Mesenchymal stem cell (in vitro differentiated cells and primary cell): ENCODE results near the gene CEBPE.
A peak's percentile ranks its signal among the peaks of the same experiment; 100 is the strongest.

Experiments used
- DNase-seq: peaks from one replicate; pipeline ENCODE4 v3.0.0-alpha.2; 2013
- H2AFZ ChIP-seq: one replicate; pipeline ENCODE4 v1.6.1; 2013; ENCODE audit warnings: low read depth, mild to moderate bottlenecking, control low read depth, inconsistent platforms, low read length, moderate library complexity
- H2AK5ac ChIP-seq: 2 replicates; pipeline ENCODE4 v1.6.1; 2013; ENCODE audit warnings: low read length, moderate library complexity, mild to moderate bottlenecking, inconsistent platforms; ENCODE audit not compliant: severe bottlenecking
- H2BK120ac ChIP-seq: one replicate; pipeline ENCODE4 v1.6.1; 2013; ENCODE audit warnings: low read depth, mild to moderate bottlenecking, inconsistent platforms, low read length, moderate library complexity
- H2BK12ac ChIP-seq, 2 experiments: one replicate each; pipeline ENCODE4 v1.6.1; 2013; ENCODE audit warnings: inconsistent platforms in 2 of 2, low read length in 2 of 2, mild to moderate bottlenecking in 2 of 2, moderate library complexity in 2 of 2, control low read depth in 1 of 2
- H2BK15ac ChIP-seq: one replicate; pipeline ENCODE4 v1.6.1; 2013; ENCODE audit warnings: mild to moderate bottlenecking, low read depth, inconsistent platforms; ENCODE audit not compliant: poor library complexity, severe bottlenecking
- H2BK5ac ChIP-seq: 2 replicates; pipeline ENCODE4 v1.6.1; 2013; ENCODE audit warnings: low read depth, mild to moderate bottlenecking, low read length, control low read depth, inconsistent platforms; ENCODE audit not compliant: poor library complexity, severe bottlenecking
- H3K14ac ChIP-seq, 2 experiments: one replicate each; pipeline ENCODE4 v1.6.1; 2013; ENCODE audit warnings: inconsistent platforms in 2 of 2, low read length in 2 of 2, control low read depth in 1 of 2, mild to moderate bottlenecking in 1 of 2, moderate library complexity in 1 of 2
- H3K18ac ChIP-seq, 2 experiments: one replicate each; pipeline ENCODE4 v1.6.1; 2013; ENCODE audit warnings: inconsistent platforms in 2 of 2, low read length in 2 of 2, control low read depth in 1 of 2, low read depth in 1 of 2, mild to moderate bottlenecking in 1 of 2
- H3K23ac ChIP-seq, 2 experiments: one replicate each; pipeline ENCODE4 v1.6.1; 2013; ENCODE audit warnings: inconsistent platforms in 2 of 2, low read length in 2 of 2, mild to moderate bottlenecking in 2 of 2, moderate library complexity in 2 of 2, control low read depth in 1 of 2
- H3K27ac ChIP-seq: 2 replicates; pipeline ENCODE4 v1.5.1; 2013; ENCODE audit warnings: mild to moderate bottlenecking, moderate library complexity, low read length, control low read depth, inconsistent platforms; ENCODE audit not compliant: poor library complexity, severe bottlenecking
- H3K27me3 ChIP-seq, 2 experiments: 2 replicates each; pipeline versions ENCODE4 v1.6.1 to v1.7.0; 2013; ENCODE audit warnings: low read length in 2 of 2, mild to moderate bottlenecking in 2 of 2, moderate library complexity in 2 of 2, control low read depth in 1 of 2, inconsistent platforms in 1 of 2; ENCODE audit not compliant: control insufficient read depth in 1 of 2, insufficient read depth in 1 of 2
- H3K36me3 ChIP-seq, 2 experiments: 2 replicates each; pipeline versions ENCODE4 v1.6.1 to v1.7.0; 2013; ENCODE audit warnings: low read length in 2 of 2, control low read depth in 1 of 2, inconsistent platforms in 1 of 2, low read depth in 1 of 2, mild to moderate bottlenecking in 1 of 2; ENCODE audit not compliant: insufficient read depth in 2 of 2, control insufficient read depth in 1 of 2
- H3K4ac ChIP-seq, 2 experiments: one replicate each; pipeline ENCODE4 v1.6.1; 2013; ENCODE audit warnings: inconsistent platforms in 2 of 2, low read length in 2 of 2, mild to moderate bottlenecking in 2 of 2, moderate library complexity in 2 of 2, control low read depth in 1 of 2, low read depth in 1 of 2
- H3K4me1 ChIP-seq: 2 replicates; pipeline ENCODE4 v1.6.1; 2013; ENCODE audit warnings: low read depth, low read length, control low read depth; ENCODE audit not compliant: control insufficient read depth, insufficient read depth
- H3K4me2 ChIP-seq: 2 replicates; pipeline ENCODE4 v1.6.1; 2013; ENCODE audit warnings: low read length, mild to moderate bottlenecking, inconsistent platforms; ENCODE audit not compliant: poor library complexity, severe bottlenecking
- H3K4me3 ChIP-seq, 2 experiments: 2 replicates each; pipeline versions ENCODE4 v1.5.1 to v1.7.0; 2013; ENCODE audit warnings: low read length in 2 of 2, mild to moderate bottlenecking in 2 of 2, control low read depth in 1 of 2, low read depth in 1 of 2; ENCODE audit not compliant: insufficient read depth in 1 of 2
- H3K79me1 ChIP-seq: replicated peaks from 2 replicates; pipeline ENCODE4 v1.6.1; 2013; ENCODE audit warnings: mild to moderate bottlenecking, control low read depth, low read length, inconsistent platforms; ENCODE audit not compliant: poor library complexity, severe bottlenecking
- H3K9ac ChIP-seq: 2 replicates; pipeline ENCODE4 v1.7.0; 2013; ENCODE audit warnings: mild to moderate bottlenecking, low read length, moderate library complexity
- H3K9me3 ChIP-seq: 2 replicates; pipeline ENCODE4 v1.7.0; 2013; ENCODE audit warnings: mild to moderate bottlenecking, low read length; ENCODE audit not compliant: control insufficient read depth
- H4K8ac ChIP-seq: one replicate; pipeline ENCODE4 v1.6.1; 2013; ENCODE audit warnings: inconsistent platforms, mild to moderate bottlenecking, low read length, moderate library complexity
- H4K91ac ChIP-seq: one replicate; pipeline ENCODE4 v1.6.1; 2013; ENCODE audit warnings: mild to moderate bottlenecking, low read length, inconsistent platforms
- WGBS: methylation state at CpG from one replicate; pipeline ENCODE4 v1.1.7; 2013; ENCODE audit warnings: mixed read lengths; 5-methylcytosine and 5-hydroxymethylcytosine counted together

The CEBPE gene

GRCh38 chr14:23139874-23140273 lies 20.8 kb upstream of the CEBPE start:
- Histone ChIP-seq H3K14ac (no peak overlapping the region), H2BK5ac (no peak overlapping the region), H4K8ac (no peak overlapping the region), H2BK12ac (no peak overlapping the region), H2BK120ac (no peak overlapping the region), H3K27ac (no peak overlapping the region), H3K27me3 (peaks cover 0 to 14% of the 10 kb centered on the region in 2 experiments), H3K4me3 (no peak overlapping the region), H3K18ac (no peak overlapping the region), H3K36me3 (peaks cover 0 to 64% of the 10 kb centered on the region in 2 experiments), H3K9ac (no peak overlapping the region), H2AK5ac (no peak overlapping the region), H3K4me2 (no peak overlapping the region), H3K4me1 (no peaks in the 10 kb centered on the region), H3K9me3 (no peaks in the 10 kb centered on the region), H3K23ac (no peak overlapping the region), H2BK15ac (no peak overlapping the region), H2AFZ (no peak overlapping the region), H3K4ac (no peak overlapping the region), H3K79me1 (no peaks in the 10 kb centered on the region), H4K91ac (no peak overlapping the region)
- DNase-seq, result no peak
- WGBS, result 85% methylated on average over 2 of the region's 2 CpGs

DNA sequence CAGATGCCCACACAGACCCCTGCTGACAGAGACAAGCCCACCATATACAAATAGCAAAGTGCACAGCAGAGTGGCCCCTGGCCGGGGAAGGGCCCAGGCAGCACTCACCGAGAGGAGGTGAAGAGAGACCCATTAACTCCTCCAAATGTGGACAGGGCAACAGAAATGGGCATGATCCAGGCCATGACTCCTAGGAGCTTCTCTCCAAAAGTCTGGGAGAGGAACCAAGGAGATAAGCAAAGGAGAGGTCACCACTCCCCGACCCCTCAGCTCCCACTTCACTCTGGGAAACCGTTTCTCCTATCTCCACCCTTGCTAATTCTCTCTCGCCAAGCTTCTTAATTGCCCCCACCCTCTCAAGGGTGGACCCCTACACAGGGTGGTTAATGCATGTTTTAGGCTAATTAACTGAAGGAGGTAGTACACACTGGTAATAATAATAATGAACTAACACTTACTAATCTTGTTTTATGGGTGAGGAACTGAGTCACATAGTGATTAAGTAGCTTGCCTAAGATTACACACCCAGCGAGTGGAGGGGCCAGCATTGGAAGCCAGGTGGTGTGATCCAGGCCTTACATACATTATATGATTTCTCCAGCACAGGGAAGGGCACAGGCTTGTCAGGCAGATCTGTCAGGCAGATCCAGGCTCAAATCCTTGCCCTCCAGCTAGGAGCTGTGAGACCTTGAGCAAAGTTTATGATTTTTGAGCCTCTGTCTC lies 18.9 kb upstream of the CEBPE start:
- Histone ChIP-seq H2BK12ac (no peak overlapping the region), H3K23ac (no peak overlapping the region), H2BK5ac (no peak overlapping the region), H3K79me1 (no peaks in the 10 kb centered on the region), H3K4me3 (no peak overlapping the region), H4K8ac (no peak overlapping the region), H3K14ac (no peak overlapping the region), H2BK120ac (no peak overlapping the region), H3K27me3 (peaks cover 0 to 9% of the 10 kb centered on the region in 2 experiments), H3K4me1 (no peaks in the 10 kb centered on the region), H2AFZ (no peak overlapping the region), H3K9me3 (no peaks in the 10 kb centered on the region), H3K9ac (peak overlapping the region; percentile 44), H3K36me3 (peaks cover 0 to 60% of the 10 kb centered on the region in 2 experiments), H3K4ac (no peak overlapping the region), H4K91ac (no peak overlapping the region), H2AK5ac (no peak overlapping the region), H2BK15ac (no peak overlapping the region), H3K4me2 (no peak overlapping the region), H3K18ac (no peak overlapping the region), H3K27ac (no peak overlapping the region)
- no peak for DNase-seq
- 76% methylated on average over 3 of the region's 6 CpGs for WGBS

DNA sequence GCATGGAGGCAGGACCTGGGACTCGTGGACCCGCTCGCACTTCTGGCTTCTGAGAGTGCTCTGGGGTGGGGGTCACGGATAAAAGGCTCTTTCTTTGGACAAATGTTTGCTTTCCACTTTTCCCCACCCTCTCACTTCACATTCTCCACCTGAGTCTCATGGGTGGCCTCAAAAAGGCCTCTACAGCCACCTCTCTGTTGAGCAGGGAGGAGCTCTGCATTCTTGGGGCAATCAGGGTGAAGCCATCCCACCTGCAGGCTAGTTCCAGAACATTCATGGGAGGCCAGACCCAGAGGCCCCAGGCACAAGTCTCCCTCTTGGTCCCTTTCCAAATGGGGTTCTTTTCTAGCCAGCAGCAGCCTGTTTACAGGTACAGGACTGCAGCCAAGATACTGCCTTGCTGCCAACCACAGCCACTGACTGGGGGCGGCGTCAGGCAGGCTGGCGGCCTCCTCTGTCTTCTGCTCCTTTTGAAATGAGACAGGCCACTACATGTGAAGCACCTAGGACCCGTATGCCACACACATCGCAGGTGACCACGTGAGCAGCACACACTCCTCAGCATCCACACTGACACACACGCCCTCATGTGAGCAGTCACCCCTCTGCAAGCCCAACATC lies 18.2 kb upstream of the CEBPE start:
- Histone ChIP-seq H2BK5ac (no peak overlapping the region), H3K23ac (no peak overlapping the region), H3K27ac (no peak overlapping the region), H3K36me3 (peaks cover 0 to 57% of the 10 kb centered on the region in 2 experiments), H3K18ac (no peak overlapping the region), H3K9me3 (no peaks in the 10 kb centered on the region), H4K8ac (no peak overlapping the region), H3K9ac (no peak overlapping the region), H3K4me3 (no peak overlapping the region), H2AFZ (no peak overlapping the region), H3K4me1 (no peaks in the 10 kb centered on the region), H2AK5ac (no peak overlapping the region), H3K4ac (no peak overlapping the region), H3K79me1 (no peaks in the 10 kb centered on the region), H3K27me3 (peaks cover 0 to 5% of the 10 kb centered on the region in 2 experiments), H2BK12ac (no peak overlapping the region), H2BK15ac (no peak overlapping the region), H2BK120ac (no peak overlapping the region), H3K4me2 (no peak overlapping the region), H4K91ac (no peak overlapping the region), H3K14ac (no peak overlapping the region)
- 94% methylated on average over 9 of the region's 11 CpGs for WGBS
- DNase-seq, result no peak

GRCh38 chr14:23136566-23137133 lies 17.6 kb upstream of the CEBPE start:
- H2BK15ac ChIP-seq, result no peak overlapping the region
- WGBS, result 93% methylated on average over 16 of the region's 16 CpGs

More at GRCh38 chr14:23136566-23137133, 17.6 kb upstream of the CEBPE start:
- Histone ChIP-seq H3K9ac (no peak overlapping the region), H4K91ac (no peak overlapping the region), H3K23ac (no peak overlapping the region), H3K14ac (no peak overlapping the region), H2BK5ac (no peak overlapping the region), H3K36me3 (peaks cover 0 to 57% of the 10 kb centered on the region in 2 experiments), H3K4ac (no peak overlapping the region), H2BK120ac (no peak overlapping the region), H2BK12ac (no peak overlapping the region), H3K4me3 (no peak overlapping the region), H3K9me3 (no peaks in the 10 kb centered on the region), H3K18ac (no peak overlapping the region), H3K79me1 (no peaks in the 10 kb centered on the region), H3K4me2 (no peak overlapping the region), H3K27me3 (peaks cover 0 to 5% of the 10 kb centered on the region in 2 experiments), H3K27ac (no peak overlapping the region), H2AK5ac (no peak overlapping the region), H3K4me1 (no peaks in the 10 kb centered on the region), H4K8ac (no peak overlapping the region), H2AFZ (no peak overlapping the region)
- no peak for DNase-seq
